ENCODE measurements around the gene CCL11.

CCL11 gene

DNA sequence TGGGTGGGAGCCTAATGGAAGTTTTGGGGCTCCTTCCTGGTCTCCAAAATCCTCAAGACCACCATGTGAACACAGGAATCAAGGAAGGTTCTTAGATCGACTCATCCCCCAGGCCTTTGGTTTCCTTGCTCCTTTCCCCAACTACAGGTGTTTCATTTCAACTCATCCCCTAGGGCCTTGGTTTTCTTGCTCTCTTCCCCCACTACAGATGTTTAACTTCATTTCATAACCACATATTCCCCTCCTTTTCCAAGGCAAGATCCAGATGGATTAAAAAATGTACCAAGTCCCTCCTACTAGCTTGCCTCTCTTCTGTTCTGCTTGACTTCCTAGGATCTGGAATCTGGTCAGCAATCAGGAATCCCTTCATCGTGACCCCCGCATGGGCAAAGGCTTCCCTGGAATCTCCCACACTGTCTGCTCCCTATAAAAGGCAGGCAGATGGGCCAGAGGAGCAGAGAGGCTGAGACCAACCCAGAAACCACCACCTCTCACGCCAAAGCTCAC lies at the start of gene CCL11:
Gene CCL11 (plus strand): TSS at position 457 of the 507 bp plus-strand sequence. CDS start 67 bp downstream, outside the sequence.
- no peak for DNase-seq (ENCODE audit: low read depth)

DNA sequence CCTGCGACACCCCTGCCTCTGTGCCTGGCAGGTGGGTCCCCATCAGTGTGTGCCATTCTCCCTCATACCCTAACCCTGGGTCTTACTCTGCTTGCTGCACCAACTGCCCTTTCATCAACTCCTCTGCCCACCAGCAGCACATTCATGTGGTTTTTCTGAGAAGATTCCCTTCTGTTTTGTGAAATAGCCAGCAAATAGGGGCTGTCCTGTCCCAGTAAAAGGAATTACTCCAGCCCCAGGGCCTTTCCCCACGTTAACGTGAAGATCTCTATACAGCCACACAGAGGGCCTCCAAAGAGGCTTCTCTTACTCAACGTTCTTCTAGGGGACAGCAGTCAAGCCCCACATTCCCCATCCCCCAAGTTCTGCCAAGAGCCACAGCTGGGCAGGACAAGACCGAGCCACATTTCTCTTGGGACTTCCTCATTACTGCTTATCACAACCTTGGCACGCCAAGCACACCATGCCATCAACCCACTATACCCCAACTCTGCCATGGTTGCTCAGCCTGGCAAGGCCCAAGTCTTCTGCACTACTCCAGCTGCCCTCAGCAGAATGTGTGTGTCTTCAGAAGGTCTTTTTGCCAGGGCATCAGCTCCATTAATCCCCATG lies 49.2 kb upstream of the CCL11 start:
- DNase-seq (ENCODE audit: low read depth) = no peak

DNA sequence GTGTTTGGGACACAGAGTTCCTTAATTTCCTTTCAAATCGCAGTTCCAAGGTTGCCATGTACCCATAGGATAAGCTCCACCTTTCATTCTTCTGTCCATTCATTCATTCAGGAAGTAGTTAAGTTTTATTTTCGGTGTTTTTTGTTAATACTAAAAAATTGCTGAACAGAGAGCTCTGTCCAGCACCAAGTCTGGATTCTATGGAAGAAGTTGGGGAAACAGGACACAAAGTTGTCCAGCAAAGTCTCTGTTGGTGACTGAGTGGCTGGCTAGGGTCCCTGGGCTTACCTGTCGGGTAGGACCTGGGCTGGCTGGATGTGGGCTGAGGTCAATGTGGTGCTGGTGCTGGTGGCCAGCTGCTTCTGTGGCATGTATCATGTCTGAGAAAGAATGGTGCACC lies 48.1 kb upstream of the CCL11 start:
- no peak for DNase-seq (ENCODE audit: low read depth)

DNA sequence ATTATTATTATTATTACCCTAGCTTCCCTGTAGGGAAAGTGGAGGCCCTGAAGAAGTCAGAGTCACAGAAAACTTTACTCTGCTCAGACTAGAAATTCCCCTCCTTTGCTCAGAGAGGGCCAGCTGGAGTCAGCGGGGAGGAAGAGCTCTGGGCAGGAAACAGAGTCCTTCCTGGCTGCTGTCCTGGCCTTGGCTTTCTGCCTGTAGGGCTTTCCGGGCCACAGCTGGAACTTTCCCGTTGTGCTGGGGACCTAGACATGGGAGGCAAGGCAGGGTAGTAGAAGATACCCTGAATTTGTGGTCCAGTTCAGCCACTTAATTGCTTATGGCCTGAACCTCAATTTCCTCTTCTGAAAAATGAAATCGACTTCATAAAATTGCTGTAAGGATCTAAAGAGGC lies 44.5 kb upstream of the CCL11 start:
- DNase-seq (ENCODE audit: low read depth) = no peak

DNA sequence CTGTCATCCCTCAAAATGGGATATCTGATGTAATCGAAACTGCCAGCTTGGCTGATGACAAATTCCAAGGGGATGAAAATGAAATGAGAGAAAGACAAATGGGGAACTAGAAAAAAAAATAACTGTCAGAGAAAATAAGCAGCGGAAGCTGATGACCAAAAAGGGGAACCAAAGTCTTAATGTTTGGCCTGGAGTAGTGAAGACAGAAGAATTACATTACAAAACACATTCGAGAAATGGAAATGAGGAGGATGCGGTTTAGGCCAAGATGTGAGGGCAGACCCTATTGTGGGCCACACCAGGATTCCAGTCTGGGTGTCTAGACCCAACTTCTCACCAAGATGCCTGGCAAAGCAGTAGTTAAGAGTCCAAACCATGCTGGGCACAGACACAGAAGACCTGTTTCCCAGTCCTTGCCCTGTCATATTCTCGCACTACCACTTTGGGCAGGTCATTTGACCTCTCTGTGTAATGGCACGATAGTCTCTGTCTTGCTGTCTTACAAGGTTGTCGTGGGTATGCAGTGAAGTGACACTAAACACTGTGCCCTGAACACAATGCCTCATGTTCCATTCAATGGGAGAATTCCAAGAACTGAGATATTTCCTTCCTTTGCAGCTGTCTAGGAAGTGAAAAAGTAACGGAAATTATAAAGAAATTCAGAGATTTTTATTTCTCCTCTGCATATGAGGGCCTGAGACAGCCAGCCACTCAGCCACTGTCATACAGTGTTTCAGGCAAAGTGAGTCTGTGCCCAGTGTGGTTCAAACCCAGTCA lies 42.8 kb upstream of the CCL11 start:
- no peak for DNase-seq (ENCODE audit: low read depth)

DNA sequence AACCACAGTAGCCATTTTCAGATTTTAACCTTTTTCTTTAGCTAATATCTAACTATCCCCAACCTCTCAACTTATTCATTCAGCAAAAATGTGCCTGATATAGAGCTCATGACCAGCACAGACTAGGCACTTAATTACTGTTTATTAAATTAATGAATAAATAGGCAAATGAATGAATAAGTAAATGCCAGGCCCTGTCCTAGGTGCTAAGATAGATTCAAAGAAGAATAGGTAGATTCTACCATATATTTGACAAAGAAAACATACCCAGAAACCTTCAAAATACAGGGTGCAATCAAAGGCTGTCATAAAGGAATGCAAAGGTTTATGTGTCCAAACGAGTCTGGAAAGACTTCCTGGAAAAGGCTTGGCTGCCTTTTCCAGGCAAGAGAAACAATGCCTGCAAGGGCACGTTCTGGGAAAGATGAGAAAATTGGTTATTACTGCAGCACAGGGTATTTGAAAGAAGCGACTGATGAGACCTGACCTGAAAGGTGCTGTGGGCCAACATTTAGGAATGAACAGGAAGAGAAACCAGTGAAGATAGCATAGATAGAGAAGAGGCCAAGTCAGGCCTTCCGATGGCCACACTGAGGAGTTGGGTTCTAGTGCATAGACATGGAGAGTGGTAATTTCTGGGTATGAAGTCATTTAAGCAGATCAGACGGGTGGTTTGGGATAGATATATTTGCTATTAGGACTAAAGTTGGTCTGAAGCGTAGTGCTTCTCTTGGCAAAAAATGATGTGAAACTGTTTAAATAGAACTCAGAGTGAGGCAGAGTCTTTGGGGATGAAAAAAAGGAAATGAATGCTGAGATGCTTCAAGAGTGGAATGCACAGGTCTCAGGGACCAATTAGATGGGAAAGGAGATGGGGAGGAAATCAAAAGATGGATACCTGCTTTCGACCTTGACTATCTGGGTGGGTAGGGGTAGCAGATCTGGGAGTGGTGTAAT lies 41.9 kb upstream of the CCL11 start:
- DNase-seq (ENCODE audit: low read depth) = no peak

DNA sequence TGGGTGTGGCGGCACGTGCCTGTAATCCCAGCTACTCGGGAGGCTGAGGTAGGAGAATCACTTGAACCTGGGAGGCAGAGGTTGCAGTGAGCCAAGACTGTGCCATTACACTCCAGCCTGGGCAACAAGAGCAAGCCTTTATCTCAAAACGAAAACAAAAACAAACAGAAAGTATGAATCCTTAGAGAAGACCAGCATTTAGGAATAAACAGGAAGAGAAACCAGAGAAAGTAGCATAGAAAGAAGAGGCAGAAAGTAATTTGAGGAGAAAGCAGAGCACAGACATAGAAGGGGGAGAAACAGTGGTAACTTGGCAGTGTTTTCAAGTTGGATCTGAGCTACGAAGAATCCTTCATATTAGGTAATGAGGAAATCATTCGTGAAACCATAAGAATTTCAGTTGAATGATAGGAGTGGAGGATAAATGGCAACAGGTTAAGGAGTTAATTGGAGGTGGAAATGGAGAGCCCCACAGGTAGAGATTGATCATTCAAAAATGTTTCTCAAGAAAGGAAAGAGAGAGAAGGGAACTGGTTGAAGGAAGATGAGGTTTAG lies 40.1 kb upstream of the CCL11 start:
- no peak for DNase-seq (ENCODE audit: low read depth)

DNA sequence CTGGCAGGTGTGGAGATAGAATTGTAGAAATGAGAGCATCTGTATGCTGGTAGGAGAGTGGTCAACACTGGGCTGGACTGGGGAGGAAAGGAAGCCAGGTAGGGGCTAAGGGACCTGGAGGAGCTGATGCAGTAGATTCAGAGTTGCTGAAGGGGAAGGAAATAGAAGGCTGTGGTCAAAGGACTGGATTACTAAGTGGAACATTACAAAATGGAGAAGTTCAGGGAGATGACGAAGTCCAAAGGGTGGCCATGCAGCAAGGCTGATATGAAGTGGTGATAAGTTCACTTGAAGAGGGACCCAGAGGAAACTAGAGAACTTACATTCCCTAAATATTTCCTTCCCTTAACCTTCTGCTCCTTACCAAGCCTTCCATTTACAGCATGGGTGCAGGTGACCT lies 39.1 kb upstream of the CCL11 start:
- DNase-seq (ENCODE audit: low read depth) = no peak

DNA sequence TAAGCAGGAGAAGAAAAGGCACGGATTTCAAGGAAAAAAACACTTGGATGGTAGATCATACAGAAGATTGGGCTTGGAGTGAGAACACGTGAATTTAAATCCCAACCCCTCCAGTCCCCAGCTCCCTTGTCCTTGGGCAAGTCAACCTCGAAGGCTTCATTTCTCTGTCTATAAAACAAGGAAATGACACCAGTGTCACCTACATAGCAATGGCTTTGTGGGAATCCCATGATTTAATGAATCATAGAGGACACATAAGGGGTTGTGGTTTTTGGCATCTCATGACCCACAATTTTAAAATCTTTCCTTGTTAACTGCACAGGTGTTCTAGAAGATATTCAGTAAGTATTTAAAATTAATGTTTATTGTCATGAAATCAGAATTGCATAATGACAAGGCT lies 38.7 kb upstream of the CCL11 start:
- DNase-seq (ENCODE audit: low read depth) = no peak

DNA sequence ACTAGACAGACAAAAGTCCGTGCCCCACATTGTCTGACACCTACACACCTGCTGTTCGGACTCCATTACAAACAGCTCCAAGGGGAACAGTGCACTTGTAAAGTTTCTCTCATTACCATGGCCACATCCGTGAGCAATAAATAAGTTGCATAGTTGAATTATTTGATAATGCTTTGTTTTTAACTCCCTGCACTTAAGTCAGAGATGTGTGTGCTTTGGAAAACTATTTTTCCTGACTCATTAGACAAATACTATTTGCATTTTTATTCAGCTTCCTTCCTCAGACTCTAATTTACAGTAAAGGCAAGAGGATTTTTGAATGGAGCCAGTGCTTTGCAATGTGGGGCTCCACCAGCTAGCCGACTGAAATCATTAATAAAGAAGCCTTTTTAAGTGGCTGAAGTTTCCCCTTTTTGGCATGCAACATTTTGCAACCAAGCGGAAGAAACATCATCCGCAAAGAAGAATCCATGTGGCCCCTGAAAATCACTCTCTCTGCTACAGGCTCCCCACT lies 37.0 kb upstream of the CCL11 start:
- DNase-seq (ENCODE audit: low read depth) = no peak

DNA sequence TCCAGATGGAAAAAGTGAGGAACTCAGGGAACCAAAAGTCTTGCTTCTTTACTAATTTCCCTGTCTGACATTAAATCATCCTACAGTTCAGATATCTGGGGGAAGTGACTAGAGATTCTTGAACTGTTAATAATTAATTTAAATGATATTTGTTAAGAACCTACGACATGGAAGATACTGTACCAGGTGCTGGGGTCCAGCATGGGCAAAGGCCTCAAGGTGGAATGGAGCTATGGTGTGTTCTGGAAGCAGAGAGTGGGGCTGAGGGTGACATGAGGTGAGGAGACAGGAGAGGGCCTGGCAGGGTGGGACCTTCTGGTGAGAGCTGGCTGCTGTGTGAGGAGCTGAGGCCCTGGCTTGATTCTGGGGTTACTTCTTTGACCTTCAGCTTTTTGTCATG lies 36.5 kb upstream of the CCL11 start:
- no peak for DNase-seq (ENCODE audit: low read depth)

DNA sequence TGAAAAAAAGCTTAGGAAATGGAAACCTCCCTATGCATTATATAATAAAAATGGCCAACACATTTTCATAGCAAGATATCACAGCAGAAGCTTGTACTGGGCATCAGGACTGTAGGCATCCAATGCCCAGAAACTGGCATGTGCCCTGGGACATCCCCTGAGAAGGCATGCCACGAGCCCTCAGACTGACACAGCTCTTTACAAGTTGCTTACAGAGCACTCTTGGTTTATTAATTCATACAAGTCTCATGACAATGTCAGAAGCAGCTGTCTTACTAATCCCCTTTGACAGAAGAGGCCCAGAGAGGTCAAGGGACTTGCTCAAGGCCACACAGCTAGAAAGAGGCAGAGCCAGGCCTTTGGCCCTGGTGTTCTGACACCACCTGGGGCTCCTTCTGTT lies 36.1 kb upstream of the CCL11 start:
- DNase-seq (ENCODE audit: low read depth) = no peak

DNA sequence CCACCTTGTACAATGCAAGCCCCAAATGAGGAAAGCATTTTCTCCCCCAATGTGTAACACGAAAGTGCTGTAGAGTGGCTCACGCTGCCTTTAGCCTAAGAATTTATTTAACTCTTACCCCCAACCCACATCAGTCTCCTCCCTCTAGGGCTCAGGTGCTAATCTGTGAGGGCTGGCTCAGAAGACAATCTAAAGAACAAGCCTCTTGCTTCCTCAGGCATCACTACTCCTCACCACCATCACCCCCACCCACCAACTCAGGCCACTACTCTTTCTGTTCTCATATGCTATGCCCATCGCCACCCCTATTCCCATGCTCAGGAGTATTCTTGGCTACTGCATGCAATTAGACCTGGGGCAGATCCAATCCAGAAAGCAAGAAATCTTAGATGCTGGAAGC lies 34.4 kb upstream of the CCL11 start:
- DNase-seq (ENCODE audit: low read depth) = no peak

DNA sequence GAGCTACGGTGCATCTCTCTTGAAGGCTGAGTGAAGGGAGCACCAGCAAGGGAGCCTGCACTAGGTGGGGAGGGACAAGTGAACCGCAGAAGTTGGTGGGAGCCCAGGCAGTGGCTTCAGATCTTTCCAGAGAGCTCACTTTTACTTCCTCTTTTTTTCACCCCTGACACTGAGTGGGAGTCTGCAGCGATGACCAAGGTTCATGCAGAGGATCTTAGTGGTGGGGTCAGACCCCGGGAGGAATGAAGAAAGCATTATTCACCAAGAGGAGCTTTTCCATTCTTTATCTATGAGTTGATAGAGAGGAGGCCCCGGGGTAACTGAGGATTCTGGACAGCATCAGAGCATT lies 33.5 kb upstream of the CCL11 start:
- DNase-seq (ENCODE audit: low read depth) = no peak

DNA sequence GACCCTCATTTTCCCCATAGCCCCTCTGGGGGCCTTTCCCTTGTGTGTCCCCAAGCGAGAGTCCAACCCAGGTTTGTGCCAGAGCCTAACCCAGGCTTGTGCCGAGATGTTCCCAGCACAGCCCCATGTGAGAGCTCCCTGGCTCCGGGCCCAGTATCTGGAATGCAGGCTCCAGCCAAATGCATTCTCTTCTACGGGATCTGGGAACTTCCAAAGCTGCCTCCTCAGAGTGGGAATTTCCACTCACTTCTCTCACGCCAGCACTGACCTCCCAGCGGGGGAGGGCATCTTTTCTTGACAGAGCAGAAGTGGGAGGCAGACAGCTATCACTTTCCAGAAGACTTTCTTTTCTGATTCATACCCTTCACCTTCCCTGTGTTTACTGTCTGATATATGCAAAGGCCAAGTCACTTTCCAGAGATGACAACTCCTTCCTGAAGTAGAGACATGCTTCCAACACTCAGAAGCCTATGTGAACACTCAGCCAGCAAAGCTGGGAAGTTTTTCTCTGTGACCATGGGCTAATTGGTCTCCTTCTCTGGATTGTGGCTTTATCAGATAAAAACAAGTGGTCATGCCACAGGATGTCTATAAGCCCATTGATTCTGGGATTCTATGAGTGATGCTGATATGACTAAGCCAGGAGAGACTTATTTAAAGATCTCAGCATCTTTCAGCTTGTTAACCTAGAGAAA lies 33.0 kb upstream of the CCL11 start:
- no peak for DNase-seq (ENCODE audit: low read depth)

DNA sequence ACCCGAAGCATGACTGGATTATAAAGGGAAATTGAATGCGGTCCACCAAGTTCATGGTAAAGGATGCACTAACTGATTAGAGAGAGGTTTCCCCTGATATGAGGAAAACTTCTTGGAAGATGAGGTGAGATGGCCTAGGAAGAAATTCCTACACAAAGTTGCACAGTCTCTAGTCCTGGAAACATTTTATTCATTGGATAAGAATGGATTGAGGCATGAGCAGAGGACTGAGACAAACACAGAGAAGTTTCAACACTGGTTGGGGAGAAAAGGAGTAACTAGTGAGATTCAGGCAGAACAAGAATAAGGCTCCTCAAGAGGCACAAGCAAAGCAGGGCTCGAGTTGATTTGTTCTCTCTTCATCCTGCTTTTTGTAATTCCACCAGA lies 32.4 kb upstream of the CCL11 start:
- no peak for DNase-seq (ENCODE audit: low read depth)

DNA sequence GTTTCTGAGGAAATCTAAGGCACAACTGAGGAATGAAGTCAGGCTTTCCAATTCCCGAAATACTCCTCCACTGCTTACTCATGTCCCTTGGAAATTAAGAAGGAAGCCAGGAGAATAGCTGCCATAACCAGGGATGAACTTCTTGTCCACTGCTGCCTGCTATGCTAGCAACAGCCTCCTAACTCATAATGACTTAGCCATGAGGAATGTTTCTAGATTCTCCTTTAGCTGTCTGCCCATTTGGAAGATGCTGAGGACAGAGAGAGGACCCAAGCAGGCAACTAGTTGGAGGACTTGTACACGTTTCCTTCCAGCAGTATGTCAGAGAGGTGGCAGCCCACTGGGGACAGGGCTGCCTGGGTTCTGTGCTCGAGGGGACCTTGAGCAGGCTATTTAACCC lies 31.4 kb upstream of the CCL11 start:
- DNase-seq (ENCODE audit: low read depth) = no peak

DNA sequence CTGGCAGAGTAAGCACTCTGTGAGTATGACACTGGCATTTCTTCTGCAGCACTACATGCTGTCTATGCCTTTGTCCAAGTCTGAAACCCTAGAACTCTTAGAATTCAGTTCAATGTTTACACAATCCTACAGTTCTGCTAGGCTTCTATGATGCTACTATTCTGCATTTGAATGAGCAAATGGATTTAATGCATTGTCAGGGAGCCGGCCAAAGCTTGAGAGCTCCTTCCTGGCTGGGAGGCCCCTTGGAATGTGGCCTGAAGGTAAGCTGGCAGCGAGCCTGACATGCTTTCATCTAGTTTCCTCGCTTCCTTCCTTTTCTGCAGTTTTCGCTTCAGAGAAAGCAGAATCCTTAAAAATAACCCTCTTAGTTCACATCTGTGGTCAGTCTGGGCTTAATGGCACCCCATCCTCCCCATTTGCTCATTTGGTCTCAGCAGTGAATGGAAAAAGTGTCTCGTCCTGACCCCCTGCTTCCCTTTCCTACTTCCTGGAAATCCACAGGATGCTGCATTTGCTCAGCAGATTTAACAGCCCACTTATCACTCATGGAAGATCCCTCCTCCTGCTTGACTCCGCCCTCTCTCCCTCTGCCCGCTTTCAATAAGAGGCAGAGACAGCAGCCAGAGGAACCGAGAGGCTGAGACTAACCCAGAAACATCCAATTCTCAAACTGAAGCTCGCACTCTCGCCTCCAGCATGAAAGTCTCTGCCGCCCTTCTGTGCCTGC lies 30.7 kb upstream of the CCL11 start, which contains the start of gene CCL2:
Gene CCL2 (plus strand): TSS at position 635 of the 730 bp plus-strand sequence. CDS start 65 bp downstream, at position 700.
- DNase-seq (ENCODE audit: low read depth) = no peak

DNA sequence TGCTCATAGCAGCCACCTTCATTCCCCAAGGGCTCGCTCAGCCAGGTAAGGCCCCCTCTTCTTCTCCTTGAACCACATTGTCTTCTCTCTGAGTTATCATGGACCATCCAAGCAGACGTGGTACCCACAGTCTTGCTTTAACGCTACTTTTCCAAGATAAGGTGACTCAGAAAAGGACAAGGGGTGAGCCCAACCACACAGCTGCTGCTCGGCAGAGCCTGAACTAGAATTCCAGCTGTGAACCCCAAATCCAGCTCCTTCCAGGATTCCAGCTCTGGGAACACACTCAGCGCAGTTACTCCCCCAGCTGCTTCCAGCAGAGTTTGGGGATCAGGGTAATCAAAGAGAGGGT lies 30.2 kb upstream of the CCL11 start:
- DNase-seq (ENCODE audit: low read depth) = no peak

DNA sequence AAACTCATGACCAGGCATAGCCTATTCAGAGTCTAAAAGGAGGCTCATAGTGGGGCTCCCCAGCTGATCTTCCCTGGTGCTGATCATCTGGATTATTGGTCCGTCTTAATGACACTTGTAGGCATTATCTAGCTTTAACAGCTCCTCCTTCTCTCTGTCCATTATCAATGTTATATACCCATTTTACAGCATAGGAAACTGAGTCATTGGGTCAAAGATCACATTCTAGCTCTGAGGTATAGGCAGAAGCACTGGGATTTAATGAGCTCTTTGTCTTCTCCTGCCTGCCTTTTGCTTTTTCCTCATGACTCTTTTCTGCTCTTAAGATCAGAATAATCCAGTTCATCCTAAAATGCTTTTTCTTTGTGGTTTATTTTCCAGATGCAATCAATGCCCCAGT lies 29.7 kb upstream of the CCL11 start:
- no peak for DNase-seq (ENCODE audit: low read depth)
